Neutrophil (primary cell): Measurements from ENCODE around the gene EIF2D.
A peak's percentile ranks its signal among the peaks of the same experiment; 100 is the strongest.

ENCODE experiments used
- H3K27ac ChIP-seq: fragments of 200-600 bp; sonication (generic); 2 replicates; pipeline ENCODE4 v1.5.1; 2016; ENCODE audit warnings: mild to moderate bottlenecking, moderate library complexity
- H3K27me3 ChIP-seq: fragments of 200-600 bp; sonication (generic); 2 replicates; pipeline ENCODE4 v1.6.0; 2016; ENCODE audit warnings: mild to moderate bottlenecking
- H3K36me3 ChIP-seq: fragments of 200-600 bp; sonication (generic); 2 replicates; pipeline ENCODE4 v1.5.1; 2017
- H3K4me1 ChIP-seq, 2 experiments: fragments of 200-600 bp in 1 of 2; sonication (generic) in 1 of 2; 1 replicate in 1 of 2; 2 replicates in 1 of 2; pipeline versions ENCODE4 v1.5.1 to v1.6.1; 2013 to 2016; ENCODE audit warnings: low read depth in 1 of 2, low read length in 1 of 2, mild to moderate bottlenecking in 1 of 2, moderate library complexity in 1 of 2; ENCODE audit not compliant: control insufficient read depth in 1 of 2, insufficient read depth in 1 of 2
- H3K4me3 ChIP-seq, 2 experiments: fragments of 200-600 bp in 1 of 2; sonication (generic) in 1 of 2; 1 replicate in 1 of 2; 2 replicates in 1 of 2; pipeline ENCODE4 v1.5.1; 2013 to 2016; ENCODE audit warnings: low read depth in 1 of 2, low read length in 1 of 2, mild to moderate bottlenecking in 1 of 2, moderate library complexity in 1 of 2
- H3K9me3 ChIP-seq: fragments of 200-600 bp; sonication (generic); 2 replicates; pipeline ENCODE4 v1.5.1; 2016
- TF ChIP-seq, protein P1 (sequence below): fragments of 200-600 bp; sonication (generic); IDR thresholded peaks from 2 replicates; pipeline ENCODE4 v1.5.1; 2016; ENCODE audit warnings: antibody characterized with exemption

EIF2D gene

GRCh38 chr1:206557636-206558473, 54.4 kb downstream of the EIF2D start:
- Histone ChIP-seq H3K9me3 (no peaks in the 10 kb centered on the region), H3K4me1 (peaks cover 70 to 77% of the 10 kb centered on the region in 2 experiments), H3K36me3 (peaks cover 35% of the 10 kb centered on the region), H3K27ac (peak overlapping the region; percentile 100), H3K4me3 (peak overlapping the region; percentile 96), H3K27me3 (no peaks in the 10 kb centered on the region)
- TF ChIP-seq, protein P1, sequence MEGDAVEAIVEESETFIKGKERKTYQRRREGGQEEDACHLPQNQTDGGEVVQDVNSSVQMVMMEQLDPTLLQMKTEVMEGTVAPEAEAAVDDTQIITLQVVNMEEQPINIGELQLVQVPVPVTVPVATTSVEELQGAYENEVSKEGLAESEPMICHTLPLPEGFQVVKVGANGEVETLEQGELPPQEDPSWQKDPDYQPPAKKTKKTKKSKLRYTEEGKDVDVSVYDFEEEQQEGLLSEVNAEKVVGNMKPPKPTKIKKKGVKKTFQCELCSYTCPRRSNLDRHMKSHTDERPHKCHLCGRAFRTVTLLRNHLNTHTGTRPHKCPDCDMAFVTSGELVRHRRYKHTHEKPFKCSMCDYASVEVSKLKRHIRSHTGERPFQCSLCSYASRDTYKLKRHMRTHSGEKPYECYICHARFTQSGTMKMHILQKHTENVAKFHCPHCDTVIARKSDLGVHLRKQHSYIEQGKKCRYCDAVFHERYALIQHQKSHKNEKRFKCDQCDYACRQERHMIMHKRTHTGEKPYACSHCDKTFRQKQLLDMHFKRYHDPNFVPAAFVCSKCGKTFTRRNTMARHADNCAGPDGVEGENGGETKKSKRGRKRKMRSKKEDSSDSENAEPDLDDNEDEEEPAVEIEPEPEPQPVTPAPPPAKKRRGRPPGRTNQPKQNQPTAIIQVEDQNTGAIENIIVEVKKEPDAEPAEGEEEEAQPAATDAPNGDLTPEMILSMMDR, result peak; percentile 52

GRCh38 chr1:206556750-206557635, 55.3 kb downstream of the EIF2D start:
- Histone ChIP-seq H3K36me3 (peaks cover 27% of the 10 kb centered on the region), H3K27me3 (no peaks in the 10 kb centered on the region), H3K27ac (peak overlapping the region; percentile 100), H3K9me3 (no peaks in the 10 kb centered on the region), H3K4me1 (peaks cover 62 to 68% of the 10 kb centered on the region in 2 experiments), H3K4me3 (peak overlapping the region; percentile 96)
- TF ChIP-seq, protein P1, result peak; percentile 55

DNA sequence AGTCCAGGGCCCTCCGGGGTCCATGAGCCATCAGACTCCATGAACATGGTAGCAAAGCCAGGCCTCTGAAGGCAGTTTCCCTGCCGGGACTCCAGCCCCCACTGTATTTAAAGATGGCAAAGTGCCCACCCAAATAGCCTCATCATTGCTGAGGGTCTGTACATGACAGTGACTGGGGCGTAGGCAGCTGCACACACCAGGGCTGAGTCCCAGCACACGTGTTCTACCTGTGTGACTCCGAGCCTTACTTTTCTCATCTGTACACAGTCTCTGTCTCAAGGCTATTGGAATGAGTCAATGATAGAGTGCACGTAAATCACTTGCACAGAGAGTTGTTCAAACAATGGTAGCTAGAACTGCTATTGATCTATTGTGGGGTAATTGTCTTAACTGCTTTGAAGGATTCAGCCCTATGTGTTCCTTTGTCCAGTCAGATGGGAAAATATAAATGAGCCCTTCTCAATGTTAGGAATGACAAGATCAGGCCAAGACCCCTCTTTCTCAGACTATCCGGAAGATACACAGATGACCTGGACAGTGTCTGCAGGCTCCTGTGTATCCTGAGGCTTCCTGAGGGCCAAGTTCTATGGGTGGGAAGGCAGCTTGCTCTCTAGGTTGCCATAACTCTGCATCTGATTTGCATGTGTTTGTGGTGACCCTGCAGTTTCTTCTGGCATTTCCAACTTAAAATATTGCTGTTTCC, 56.1 kb downstream of the EIF2D start:
- Histone ChIP-seq H3K27me3 (no peaks in the 10 kb centered on the region), H3K27ac (peak overlapping the region; percentile 100), H3K9me3 (no peaks in the 10 kb centered on the region), H3K36me3 (peaks cover 20% of the 10 kb centered on the region), H3K4me3 (peak overlapping the region; percentile 96), H3K4me1 (peaks cover 54 to 60% of the 10 kb centered on the region in 2 experiments)
- TF ChIP-seq, protein P1, result no peak

DNA sequence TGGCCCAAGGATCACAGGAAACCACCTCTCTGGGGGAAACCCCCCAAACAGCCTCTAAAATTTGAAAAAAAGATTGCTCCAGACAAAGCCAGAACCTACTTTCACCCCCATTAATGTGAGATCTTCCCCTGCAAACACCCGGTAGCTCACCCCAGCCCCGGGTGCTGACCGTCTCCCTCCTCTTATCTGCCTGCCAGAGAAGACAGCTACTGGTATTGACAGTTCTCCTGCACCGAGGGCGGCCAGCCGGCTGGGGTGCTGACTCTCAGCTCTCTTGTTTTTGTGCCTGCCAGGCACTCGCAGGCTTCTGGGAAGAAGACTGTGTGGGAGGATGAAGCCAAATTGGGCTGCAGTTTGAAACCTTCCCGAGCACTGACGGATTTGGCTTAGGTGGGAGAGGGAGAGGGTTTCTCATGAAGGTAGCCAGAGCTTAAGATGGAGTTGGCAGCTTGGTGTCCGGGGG, 56.8 kb downstream of the EIF2D start:
- peak overlapping the region in 1 of 2 experiments; percentile 96 for H3K4me3 ChIP-seq
- no peaks in the 10 kb centered on the region for H3K9me3 ChIP-seq
- TF ChIP-seq, protein P1, result no peak
- H3K36me3 ChIP-seq, result peaks cover 13% of the 10 kb centered on the region
- H3K27ac ChIP-seq, result peak overlapping the region; percentile 100
- peaks cover 47 to 53% of the 10 kb centered on the region in 2 experiments for H3K4me1 ChIP-seq
- no peaks in the 10 kb centered on the region for H3K27me3 ChIP-seq
